H1 (cell line): Measurements from ENCODE around the gene GDNF. TPM values are rescaled to one million over a fixed set of nuclear protein-coding genes. Genes with fewer than 3 reads are reported as not detected.

Source experiments
- CBX5 ChIP-seq: fragments of 300-800, 300-1000 bp; sonication (generic); IDR thresholded peaks from 2 replicates; pipeline ENCODE4 v1.7.1; 2016; ENCODE audit warnings: antibody characterized with exemption, low read length, low read depth
- HDAC6 ChIP-seq: IDR thresholded peaks from one replicate; pipeline ENCODE4 v1.7.1; 2012; ENCODE audit warnings: low read depth, mild to moderate bottlenecking, inconsistent platforms, low read length, moderate library complexity
- NRF1 ChIP-seq: IDR thresholded peaks from 2 replicates; pipeline ENCODE4 v1.6.1; 2011; ENCODE audit warnings: mild to moderate bottlenecking, low read depth, low read length, improper control_type of control experiment
- PHF8 ChIP-seq: fragments of 200-600 bp; sonication (generic); conservative IDR thresholded peaks from 2 replicates; pipeline ENCODE4 v1.7.1; 2012; ENCODE audit warnings: low read depth, mild to moderate bottlenecking, inconsistent platforms, low read length, moderate library complexity
- polyA plus RNA-seq, 7 experiments: library from polyadenylated mRNA; depleted of rRNA in 3 of 7; stranded (reverse) in 5 of 7; unstranded in 2 of 7; fragments of >200 nt in 5 of 7; fragments of 200-250 nt in 2 of 7; gene quantifications; 1 replicate in 5 of 7; 2 replicates in 1 of 7; 4 replicates in 1 of 7; pipeline versions ENCODE4 v1.2.1 to v1.2.3, GENCODE V29; 2011 to 2013; ENCODE audit warnings: missing spikeins in 2 of 7, mixed read lengths in 2 of 7
- total RNA-seq: library from RNA; stranded (reverse); fragmentation: NEBNext Ultra II Directional; extraction: Animal tissue kit (Norgen Biotek cat#: 25700); gene quantifications from 2 replicates; pipeline ENCODE4 v1.2.1, GENCODE V29; 2021

GDNF gene
- total and polyA plus RNA-seq, 2 of the 8 experiments (the other 6 are each of a cell fraction or from before 2014, with no cell fraction given), result 0.15 to 2.0 TPM

GRCh38 chr5:37814699-37815098 lies 25.1 kb downstream of the GDNF start (continued):
- TF ChIP-seq PHF8, result no peak
- no peak for TF ChIP-seq CBX5
- TF ChIP-seq NRF1, result no peak
- no peak for TF ChIP-seq HDAC6
